GM06990 (cell line): Measurements from ENCODE around the gene CEACAM21.
A peak's percentile ranks its signal among the peaks of the same experiment; 100 is the strongest.

Source experiments
- DNase-seq: peaks from one replicate; pipeline ENCODE4 v3.0.0-alpha.2; 2011; ENCODE audit not compliant: insufficient read length; ENCODE audit errors: extremely low read depth
- H3K27me3 ChIP-seq: replicated peaks from 2 replicates; pipeline ENCODE4 v1.6.0; 2011; ENCODE audit warnings: low read length; ENCODE audit not compliant: control insufficient read depth, insufficient read depth
- H3K36me3 ChIP-seq: 2 replicates; pipeline ENCODE4 v1.5.1; 2011; ENCODE audit warnings: low read length; ENCODE audit not compliant: control insufficient read depth, insufficient read depth
- H3K4me3 ChIP-seq: replicated peaks from 2 replicates; pipeline ENCODE4 v1.5.1; 2011; ENCODE audit warnings: low read depth, mild to moderate bottlenecking, control low read depth, low read length
- TF ChIP-seq, protein P1 (sequence below): IDR thresholded peaks from 2 replicates; pipeline ENCODE4 v1.5.1; 2011; ENCODE audit warnings: low read length, control low read depth, mild to moderate bottlenecking, inconsistent platforms; ENCODE audit not compliant: insufficient read depth, poor library complexity, severe bottlenecking

The CEACAM21 gene

DNA sequence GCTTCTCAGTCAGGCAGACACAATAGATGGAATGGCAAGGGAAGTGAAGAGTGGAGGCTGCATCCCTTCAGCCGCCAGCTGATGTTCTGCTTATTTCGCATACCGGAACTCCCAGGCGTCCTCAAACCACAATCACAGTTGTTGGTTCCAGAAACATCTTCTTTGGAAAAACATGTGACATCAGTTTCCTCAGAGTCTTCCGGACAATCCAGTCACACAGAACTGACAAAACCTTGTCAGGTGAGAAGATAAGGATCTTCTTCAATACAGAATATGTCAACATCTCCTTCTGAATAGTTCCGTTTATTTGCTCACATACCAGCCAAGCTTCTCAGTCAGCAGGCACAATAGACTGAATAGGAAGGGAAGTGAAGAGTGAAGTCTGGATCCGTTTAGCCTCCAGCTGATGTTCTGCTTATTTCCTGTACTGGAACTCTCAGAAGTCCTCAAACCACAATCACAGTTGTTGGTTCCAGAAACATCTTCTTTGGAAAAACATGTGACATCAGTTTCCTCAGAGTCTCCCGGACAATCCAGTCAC is 45.1 kb upstream of the CEACAM21 start:
- H3K4me3 ChIP-seq, result no peak overlapping the region
- no peak for DNase-seq
- no peaks in the 10 kb centered on the region for H3K27me3 ChIP-seq
- TF ChIP-seq, protein P1, sequence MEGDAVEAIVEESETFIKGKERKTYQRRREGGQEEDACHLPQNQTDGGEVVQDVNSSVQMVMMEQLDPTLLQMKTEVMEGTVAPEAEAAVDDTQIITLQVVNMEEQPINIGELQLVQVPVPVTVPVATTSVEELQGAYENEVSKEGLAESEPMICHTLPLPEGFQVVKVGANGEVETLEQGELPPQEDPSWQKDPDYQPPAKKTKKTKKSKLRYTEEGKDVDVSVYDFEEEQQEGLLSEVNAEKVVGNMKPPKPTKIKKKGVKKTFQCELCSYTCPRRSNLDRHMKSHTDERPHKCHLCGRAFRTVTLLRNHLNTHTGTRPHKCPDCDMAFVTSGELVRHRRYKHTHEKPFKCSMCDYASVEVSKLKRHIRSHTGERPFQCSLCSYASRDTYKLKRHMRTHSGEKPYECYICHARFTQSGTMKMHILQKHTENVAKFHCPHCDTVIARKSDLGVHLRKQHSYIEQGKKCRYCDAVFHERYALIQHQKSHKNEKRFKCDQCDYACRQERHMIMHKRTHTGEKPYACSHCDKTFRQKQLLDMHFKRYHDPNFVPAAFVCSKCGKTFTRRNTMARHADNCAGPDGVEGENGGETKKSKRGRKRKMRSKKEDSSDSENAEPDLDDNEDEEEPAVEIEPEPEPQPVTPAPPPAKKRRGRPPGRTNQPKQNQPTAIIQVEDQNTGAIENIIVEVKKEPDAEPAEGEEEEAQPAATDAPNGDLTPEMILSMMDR, result no peak
- H3K36me3 ChIP-seq, result no peaks in the 10 kb centered on the region

DNA sequence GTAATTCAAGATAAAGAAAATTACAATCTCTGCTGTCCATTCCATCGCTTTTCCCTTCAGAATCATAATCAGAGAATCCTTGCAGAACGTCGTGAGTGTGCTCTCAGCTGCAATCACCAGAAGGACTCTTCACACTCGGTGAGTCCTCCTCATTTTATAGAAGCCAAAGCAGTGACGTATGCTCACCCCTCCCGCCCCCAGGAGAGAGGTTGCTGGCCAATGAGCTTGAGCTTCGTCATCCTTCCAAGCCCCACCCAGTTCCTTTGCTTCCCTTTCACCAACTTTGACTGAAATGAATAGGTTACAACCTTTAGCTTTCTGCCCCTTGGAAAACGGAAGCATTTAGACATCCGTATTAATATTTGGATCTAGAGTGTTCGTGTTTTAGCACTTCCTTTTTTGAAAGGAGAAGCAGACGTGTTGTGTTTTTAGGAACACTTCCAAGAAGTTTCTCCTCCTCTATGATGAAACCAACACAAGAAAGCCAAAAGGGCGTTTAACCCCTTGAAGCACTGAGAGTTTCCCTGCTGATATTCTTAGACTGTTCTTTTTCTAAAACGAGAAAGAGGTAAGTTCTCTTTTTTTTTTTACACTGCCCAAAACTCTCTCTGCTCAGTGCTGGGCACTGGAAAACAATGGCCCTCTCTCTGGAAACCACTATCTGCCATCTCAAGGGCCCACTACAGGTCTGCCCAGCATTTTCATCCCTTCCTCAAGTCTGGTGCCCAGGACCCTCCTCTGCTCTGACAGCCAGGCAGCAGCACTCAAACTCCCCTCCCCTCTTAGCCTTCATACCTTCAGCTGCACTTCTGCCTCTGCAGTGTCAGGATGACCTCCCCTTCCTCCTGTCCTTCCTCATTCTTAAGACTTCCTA is 44.3 kb upstream of the CEACAM21 start:
- TF ChIP-seq, protein P1, result no peak
- peak; percentile 78 for DNase-seq
- Histone ChIP-seq H3K36me3 (no peaks in the 10 kb centered on the region), H3K4me3 (peak overlapping the region; percentile 69), H3K27me3 (no peaks in the 10 kb centered on the region)

DNA sequence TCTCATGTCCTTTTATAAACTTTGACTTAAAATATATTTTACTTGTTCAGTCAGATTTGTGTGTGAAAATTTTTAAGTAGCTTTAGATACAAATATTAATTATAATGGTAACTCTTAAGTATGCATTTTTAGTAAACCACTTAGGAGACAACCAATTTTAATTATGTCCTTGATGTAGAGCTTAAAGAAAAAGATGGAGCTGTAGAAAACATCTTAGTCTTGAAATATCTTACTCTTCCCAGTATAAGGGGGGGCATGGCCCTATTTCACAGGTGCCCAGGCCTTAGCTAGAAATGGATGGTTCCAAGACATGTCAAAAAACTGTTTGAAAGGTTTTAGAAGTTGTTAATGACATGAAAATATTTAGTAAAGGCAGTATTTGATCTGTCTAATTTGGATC is 43.4 kb upstream of the CEACAM21 start:
- TF ChIP-seq, protein P1, result no peak
- Histone ChIP-seq H3K27me3 (no peaks in the 10 kb centered on the region), H3K4me3 (peak overlapping the region; percentile 69), H3K36me3 (peaks cover 4% of the 10 kb centered on the region; the same call in 1 of the 2 replicates)
- DNase-seq, result no peak

DNA sequence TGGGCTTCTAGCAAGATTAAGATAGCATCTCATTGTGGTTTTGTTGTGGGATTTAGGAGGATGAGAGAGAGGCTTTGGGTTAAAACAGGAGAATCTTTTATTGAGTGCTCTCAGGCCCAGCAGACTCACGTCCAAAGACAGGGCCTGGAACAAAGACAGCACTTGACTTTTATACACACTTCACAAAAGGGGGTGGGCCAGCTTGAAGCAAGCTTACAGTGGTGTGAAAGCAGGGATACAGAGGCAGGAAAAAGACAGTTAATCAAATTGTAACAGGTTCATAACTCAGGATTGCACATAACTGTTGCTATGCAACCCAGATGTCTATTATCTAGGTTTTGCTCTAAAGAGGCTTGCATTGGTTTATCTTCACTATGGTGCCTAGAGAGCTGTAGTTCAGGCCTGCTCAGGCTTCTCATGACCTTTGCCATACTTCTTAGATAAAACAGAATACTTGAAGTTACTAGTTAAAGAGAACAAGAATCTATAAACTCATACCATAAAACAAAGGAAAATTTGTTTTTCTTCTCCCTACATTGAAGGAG is 42.2 kb upstream of the CEACAM21 start:
- H3K27me3 ChIP-seq, result no peaks in the 10 kb centered on the region
- DNase-seq, result no peak
- peak overlapping the region; percentile 69 for H3K4me3 ChIP-seq
- TF ChIP-seq, protein P1, result no peak
- H3K36me3 ChIP-seq, result peaks cover 4% of the 10 kb centered on the region; the same call in 1 of the 2 replicates

DNA sequence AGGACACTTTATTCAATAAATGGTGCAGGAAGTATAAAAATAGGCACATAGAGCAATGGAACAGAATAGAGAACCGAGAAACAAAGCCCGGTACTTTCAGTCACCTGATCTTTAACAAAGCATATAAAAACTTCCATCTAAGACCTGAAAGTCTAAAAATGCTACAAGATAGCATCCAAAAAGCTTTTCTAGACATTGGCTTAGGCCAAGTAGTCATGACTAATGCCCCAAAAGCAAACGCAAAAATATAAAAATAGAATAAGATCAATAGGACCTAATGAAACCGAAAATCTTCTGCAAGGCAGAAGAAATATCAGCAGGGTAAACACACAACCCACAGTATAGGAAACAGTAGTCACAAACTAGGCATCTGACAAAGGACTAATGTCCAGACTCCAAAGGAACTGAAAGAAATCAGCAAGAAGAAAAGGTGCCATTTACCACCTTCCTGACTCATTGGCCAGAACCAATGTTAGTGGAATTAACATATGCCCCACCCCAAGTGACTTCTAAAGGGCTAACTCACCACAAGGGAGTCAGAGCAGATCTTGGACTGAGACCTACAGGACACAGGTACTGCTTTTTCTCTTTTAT is 40.8 kb upstream of the CEACAM21 start:
- TF ChIP-seq, protein P1, result no peak
- DNase-seq, result peak; percentile 78
- H3K4me3 ChIP-seq, result peak overlapping the region; percentile 67
- peaks cover 4% of the 10 kb centered on the region; the same call in 1 of the 2 replicates for H3K36me3 ChIP-seq
- H3K27me3 ChIP-seq, result no peaks in the 10 kb centered on the region
